Erythroblast (primary cell): ENCODE results near the gene CREB5.

Experiments used
- GATA1 ChIP-seq: IDR thresholded peaks from 2 replicates; pipeline ENCODE4 v1.6.1; 2011; ENCODE audit warnings: low read depth, mild to moderate bottlenecking, control low read depth, low read length, moderate library complexity
- POLR2A ChIP-seq: IDR thresholded peaks from 2 replicates; pipeline ENCODE4 v1.6.1; 2011; ENCODE audit warnings: mild to moderate bottlenecking, low read length

DNA sequence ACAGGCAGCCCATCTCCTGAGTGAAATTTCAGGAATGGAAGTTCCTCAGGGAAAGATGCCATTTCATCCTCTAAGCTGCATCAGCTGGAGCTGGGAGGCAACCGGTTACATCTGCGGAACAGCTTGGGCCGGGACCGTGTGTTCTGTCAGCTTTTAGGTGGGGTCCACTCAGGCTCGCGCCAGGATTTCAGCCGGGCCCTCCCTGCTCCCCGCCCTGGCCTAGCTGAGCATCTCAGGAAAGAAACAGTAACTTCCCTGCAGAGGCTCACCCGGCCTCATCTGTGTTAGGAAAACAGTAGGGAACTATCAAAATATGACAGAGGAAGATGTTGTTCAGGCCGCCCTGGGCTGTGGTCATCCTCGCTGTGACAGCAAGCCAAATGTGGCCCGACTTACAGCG lies 435.4 kb downstream of the CREB5 start:
- no peak for TF ChIP-seq POLR2A
- TF ChIP-seq GATA1, result no peak
